Stimulated activated CD8-positive, alpha-beta memory T cell treated with anti-CD3 and anti-CD28 coated beads, Interleukin-15, amount 100 ng/mL, for 1 hour (primary cell): ENCODE data around the gene TLE4.

Source experiments
- DNase-seq: peaks from one replicate; pipeline ENCODE4 v3.0.0-alpha.2; 2020; ENCODE audit warnings: low read depth

Gene TLE4

DNA sequence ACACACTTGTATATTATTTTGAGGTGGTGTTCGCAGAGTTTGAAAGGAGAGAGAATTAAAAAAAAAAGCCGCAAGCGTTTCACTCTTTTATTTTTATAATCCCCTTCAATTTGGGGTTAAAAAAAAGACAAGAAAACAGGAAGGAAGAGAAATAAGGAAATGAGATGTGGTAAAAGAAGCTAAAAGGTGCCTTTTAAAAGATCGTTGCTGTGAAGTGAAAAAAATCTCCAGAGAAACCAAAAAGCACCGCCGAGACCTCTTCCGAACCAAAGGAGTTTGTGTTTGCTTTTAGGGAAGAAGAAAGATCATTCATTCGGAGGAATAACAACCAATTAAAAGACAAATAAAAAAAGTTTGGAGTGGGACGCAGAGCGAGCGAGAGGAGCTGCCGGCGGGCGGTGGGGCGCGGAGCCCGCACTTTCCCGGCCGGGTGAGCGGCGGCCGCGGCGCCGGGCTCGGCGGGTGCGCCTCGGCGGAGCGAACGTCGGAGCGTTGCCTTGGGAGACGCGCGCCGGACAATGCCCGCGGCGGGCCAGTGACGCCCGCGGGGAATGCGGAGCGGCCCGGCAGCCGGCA lies 355 bp downstream of the TLE4 start:
- no peak for DNase-seq

DNA sequence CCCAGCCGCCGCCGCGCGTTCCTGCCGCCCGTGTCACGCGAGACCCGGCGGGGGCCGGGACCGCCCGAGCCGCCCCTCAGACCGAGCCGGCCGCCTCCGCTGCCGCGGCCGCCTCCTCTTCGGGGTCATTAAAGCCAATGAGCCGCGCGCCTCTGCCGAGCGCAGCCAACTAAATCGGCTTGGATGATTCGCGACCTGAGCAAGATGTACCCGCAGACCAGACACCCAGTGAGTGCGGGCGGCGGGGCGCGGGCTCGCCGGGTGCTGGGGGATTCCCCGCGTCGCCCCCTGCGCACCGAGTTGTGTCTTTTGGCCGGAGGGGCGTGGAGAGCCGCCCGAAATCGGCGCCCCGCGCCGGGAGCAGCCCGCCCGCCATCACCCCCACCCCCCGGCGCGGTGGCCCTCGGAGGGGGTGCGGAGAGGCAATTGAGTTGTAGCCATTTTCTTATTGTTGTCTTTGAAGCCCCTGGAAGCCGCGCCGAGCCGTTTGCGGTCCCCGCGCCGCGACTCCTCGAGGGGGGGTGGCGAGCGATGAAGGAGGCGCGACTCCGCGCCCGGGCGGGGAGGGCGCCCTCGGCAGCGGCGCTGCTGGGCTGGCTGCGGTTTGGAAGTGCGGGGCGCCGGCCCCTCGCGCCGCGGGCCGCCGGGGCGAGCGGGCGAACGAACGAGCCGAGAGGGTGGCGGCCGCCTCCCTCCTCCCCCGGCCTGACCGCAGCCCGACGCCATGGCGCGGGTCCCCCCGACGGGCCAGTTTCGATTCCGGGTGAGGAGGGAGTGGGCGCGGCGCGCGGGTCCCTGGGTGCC lies 1.0 kb downstream of the TLE4 start:
- peak; percentile 23 for DNase-seq

DNA sequence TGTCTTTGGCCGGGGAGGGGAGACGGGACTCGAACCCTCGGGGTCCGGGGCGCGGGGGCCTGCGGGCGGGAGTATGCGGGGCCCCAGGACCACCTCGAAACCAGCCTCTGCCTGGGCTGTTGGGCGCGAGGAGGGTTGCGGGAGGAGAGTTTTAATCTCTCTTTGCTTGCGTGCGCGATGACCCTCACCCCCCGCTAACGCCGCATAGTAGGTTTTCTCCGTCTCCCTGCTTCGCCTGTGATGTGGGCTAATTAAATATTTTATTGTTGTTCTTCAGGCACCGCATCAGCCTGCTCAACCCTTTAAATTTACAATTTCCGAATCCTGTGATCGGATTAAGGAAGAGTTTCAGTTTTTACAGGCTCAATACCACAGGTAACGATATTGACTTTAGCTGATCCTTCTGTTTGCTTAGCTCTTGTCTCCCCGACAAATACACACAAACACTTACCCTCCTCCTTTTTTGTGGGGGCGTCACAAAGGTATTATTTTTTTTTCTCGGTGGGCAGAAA lies 1.7 kb downstream of the TLE4 start:
- DNase-seq = no peak

DNA sequence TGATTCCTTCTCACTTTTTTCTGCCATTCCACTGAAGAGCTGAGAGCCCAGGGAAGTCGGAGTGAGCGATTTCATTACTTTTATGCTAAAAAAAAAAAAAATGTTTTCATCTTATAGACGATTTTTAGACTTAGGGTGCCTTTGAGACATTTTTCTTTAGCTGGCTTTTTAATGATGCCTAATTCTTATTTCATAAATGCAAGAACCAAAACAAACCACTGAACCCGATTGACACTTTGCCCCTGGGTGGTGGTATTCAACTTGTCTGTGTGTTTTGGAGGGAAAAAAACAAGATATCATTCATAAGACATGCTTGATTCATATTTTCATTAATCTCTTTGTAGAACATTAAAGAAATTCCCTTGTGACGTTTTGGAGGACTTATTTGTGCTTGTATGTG lies 2.4 kb downstream of the TLE4 start:
- no peak for DNase-seq

DNA sequence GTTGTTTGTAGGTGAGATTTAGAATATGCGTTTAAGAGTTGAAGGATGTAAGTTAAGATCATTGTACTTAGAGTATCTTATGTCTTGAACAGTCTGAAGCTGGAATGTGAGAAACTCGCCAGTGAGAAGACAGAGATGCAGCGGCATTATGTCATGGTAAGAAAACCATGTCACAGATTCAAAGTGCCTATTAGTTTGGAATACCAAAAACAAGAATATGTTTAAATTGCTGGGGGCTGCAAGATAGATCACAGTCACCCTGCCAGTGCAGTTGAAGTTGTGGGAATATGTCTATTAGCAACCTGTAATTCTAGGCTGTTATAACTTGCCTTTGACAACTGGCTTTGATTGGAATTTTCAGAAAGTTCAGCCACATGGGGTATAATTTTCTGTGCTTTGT lies 3.0 kb downstream of the TLE4 start:
- no peak for DNase-seq

DNA sequence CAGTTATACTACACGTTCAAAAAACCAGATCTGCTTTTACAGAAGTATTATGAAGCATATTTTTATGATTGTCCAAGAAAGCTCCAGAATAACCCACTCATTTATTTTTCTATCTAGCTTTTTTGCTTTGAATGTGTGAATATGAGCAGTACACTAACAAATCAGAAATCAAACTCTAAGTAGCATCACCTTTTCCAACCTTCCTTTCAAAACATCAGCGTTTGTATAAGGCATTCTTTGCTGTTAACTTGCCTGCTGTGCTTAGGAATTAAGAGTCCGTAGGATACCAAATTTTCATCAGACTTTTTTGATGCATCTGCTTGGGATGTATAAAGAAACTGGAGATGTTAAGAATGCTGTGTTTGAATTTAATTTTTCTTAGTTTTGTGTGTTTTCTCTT lies 3.8 kb downstream of the TLE4 start:
- no peak for DNase-seq

DNA sequence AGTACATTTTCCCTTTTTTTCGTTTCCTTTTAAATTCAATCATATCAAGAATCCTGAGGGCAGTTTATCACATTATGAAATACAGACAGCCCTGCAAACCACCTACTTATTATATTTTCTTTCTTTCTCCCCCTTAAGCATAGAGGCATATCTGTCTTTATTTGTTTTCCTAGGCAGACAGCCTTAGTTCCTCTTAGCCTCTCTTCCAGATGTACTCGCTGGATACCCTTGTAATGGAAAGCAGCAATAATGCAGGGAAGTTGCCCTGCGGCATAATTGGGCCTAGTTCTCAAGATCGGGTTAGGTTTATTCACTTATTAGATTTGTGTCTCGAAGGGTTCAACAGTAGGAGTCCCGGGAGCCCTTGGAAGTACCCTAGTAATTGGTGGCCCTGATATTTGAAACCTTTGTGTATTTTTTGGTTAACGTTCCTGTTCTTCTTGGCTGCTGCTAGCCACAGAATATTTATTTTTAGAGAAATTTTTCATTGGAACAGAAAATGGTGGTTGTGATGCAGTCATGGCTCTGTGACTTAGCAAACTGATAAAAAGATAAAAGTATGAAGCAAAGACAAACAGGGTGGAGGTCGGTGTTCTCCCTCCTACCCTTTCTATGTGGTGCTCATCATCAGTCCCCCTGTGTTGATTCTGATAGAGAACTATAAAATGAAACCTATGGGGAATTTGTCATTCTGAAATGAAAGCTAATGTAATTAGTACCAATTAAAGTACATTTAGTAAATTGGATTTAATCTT lies 6.4 kb downstream of the TLE4 start:
- no peak for DNase-seq

DNA sequence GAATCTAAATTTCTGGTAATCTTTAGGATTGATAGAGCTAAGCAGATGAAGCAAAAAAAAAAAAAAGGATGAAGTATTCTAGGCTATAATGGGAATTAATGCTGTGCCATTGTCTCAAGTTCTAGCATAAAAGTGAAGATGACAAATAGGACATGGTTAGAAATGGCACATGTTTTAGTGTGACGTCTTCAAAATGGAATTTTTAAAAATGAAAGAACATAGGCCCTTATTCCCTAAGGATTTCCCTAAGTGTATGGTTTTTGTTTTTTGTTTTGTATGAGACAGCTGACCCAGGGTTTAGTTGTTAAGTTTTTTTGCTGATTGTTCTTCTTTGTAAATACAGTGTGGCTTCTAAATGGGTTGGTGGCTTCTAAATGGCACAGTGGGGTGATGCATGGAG lies 7.1 kb downstream of the TLE4 start:
- DNase-seq = no peak

DNA sequence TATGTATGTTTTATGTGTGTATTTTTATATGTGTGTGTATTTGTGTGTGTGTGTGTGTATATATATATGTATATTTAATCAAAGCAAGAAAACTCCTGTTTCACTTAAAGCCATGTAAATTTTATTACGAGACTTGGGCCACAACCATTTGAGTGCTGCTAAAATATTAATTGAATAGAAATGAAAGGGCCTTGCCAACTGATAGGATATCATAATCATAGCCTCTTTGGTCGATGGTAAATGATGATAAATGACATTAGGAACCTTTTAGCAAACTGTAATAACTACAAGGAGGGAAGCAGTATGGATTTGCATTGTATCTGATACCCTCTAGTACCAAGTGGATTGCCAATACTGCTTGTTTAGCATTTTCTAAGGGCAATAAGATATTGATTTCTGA lies 7.9 kb downstream of the TLE4 start:
- no peak for DNase-seq

DNA sequence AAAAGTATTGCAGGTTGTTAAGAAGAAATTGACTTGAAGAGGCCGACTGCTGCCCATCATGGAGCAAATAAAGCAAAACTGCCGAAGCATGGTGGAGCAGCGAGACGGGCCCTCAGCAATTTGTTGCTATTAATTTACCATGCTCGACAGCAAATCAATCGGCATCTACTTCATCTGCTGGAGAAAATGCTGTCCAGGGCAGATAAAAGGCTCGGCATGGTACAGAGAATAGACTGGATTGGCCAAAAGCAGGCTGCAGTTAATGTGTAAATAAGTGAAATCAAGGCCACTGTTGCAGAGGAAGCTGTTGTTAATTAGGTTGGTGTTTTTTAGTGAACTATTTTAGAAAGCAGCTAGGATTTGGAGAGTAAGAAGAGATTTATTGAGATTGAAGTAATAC lies 8.3 kb downstream of the TLE4 start:
- DNase-seq = no peak

DNA sequence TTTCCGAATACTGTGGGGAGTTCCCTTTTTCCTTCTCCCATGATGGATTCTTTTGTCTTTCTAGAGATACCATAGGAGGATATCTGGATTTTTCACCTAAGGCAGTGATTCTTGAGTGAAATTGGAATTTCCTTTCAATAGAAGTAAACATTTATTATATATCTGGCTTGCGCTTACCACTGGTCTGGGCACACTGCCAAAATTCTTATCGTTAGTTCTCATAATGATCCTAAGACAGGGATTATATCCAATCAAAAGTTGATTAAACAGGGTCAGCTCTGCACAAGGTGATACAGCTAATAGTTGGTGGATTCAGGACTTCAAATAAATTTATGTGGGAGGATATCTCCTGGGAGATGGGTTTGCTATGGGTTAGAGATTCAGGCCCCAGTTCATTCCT lies 9.6 kb downstream of the TLE4 start:
- DNase-seq = no peak

DNA sequence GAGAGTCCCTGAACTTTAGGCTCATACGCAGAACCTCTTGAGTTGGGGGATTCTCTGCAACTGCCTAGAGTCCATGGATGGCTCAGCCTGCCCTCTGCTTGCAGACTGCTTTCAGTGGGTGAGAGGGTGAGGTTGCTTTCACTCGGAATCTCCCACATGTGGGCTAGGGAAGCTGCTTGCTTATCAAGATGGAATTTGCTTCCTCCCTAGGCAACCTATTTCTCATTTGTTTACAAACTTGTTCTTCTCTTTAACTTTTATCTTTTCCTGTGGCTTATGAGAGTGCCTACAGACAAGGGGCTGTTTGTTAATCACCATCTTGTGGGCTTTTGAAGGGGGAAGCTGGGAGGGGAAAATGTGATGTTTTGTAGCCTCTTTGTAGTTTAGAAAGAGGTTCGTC lies 10.0 kb downstream of the TLE4 start:
- DNase-seq = no peak

DNA sequence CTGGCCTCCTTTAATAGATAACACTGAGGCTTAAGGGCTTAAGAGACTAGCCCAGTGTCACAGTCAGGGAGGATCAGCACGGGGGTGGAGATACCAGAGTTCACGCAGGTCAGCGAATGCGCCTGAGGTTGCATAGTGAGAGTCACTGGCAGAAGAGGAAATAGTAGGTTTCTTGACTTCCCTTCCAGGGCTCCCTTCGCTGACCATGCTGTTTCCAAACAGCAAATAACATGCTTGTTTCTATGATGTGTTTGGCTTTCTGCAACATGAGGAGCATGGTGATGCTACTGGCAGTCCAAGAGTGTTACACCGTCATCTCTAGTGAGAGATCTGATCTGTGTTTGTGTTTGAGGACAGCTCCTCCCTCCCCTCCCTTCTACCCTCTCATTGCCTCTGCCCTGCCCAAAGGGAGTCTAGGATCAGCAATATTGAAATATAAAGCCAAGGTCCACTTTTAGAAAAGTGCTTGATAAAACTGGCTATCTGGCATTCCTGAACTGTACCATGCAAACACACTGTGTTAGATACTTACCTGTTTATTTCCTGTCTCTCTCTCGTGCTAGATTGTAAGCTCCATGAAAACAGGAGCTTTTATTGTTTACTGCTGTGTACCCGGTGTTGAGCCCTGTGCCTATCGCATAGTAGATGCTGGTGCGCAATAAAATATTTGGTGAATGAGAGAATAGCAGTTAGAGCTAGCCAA lies 12.3 kb downstream of the TLE4 start:
- no peak for DNase-seq

DNA sequence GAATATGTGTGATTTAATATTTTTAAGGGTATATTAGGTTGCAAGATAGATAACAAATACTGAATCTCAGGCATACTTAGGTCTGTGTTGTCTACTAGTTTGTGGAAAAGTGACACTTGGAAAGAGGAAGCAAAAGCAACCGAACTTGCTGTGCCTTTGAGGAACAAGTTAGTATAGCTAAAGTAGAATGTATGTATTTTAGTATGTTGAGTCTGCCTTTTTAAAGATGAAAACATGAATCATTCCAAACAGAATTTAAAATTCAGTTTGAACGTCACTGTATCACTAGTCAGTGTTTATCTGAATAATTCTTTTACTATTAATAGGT lies 12.9 kb downstream of the TLE4 start:
- DNase-seq = no peak

DNA sequence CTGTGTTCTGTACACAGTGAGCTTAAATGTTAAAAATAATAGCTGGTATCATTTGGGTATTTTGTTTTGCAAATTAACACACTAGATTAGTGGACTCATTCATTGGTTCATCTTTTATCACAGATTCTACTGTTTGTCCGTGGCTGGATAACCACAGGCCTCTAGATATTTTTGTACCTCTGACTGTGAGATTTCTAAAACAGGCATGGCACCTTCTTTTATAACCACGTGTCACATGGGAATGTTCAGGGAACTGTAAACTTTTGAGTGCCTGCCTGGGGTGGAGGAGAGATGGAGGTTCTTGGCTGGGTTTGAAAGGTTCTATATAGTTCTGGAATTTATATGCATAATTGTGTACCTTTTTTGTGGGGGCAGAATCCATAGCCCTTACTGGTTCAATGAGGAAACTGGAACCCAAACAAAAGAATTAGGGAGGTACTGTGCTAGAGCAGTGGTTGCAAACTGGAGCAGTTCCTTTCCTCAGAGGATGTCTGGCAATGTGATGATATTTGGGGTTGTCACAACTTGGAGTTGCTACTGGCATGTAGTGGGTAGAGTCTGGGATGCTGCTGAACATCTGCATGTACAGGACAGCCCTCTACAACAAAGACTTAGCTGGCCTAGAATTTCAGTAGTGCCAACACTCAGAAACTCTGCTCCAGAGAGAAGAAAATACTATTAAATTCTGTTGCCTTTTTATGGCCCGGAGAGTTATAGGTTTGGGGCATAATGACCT lies 16.9 kb downstream of the TLE4 start:
- no peak for DNase-seq

DNA sequence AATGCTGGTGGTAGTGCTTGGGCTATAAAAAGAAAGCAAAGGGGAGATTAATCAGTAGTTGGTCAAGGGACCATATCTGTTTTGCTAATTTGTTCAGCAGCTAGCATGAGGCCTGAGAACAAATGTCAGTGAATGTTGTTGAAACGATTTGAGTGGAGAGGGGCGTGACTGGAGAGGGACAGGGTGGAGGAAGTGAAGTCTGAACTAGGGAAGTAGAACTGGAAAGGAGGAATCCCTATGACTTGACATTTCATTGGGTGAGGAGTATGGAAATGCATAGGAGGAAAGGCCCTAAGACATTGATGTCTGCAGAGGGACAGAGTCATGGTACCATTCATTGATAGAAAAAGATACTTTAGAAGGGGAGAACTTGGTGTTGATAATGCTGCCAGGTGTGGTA lies 19.7 kb downstream of the TLE4 start:
- DNase-seq = no peak

DNA sequence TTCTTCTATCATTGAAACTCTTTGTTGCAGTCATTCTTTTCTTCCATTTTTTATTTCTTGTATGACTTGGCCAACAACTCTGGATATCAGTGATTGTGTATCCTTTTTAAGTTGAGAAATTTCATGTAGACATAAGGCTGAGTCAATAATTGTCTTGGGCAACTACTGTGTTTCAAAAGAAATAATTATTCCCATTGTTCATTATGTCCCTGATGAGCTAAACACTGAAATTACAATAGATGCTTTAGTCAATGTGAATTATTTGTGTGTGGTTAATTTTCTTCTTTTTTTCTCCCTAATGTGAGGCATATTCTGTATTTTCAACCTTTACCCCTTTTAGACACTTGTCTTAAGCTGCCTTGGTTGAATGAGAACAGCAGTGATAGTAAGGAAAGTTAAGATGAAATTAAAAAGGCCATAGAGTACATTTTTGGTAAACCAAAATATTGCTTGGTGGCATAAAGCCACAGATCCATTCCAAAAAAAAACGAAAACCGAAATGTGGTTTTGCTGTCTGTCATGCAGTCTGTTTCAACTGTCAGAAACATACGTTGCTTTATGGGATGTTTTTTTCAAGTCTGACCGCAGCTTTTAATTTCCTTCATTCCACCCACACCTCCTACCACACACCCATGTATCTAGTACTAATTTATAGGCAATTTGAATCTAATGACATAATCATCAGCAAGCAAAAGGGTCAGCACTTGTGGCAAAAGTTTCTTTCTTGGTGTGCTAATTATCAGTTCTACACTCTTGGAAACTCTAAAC lies 21.1 kb downstream of the TLE4 start:
- DNase-seq = no peak

DNA sequence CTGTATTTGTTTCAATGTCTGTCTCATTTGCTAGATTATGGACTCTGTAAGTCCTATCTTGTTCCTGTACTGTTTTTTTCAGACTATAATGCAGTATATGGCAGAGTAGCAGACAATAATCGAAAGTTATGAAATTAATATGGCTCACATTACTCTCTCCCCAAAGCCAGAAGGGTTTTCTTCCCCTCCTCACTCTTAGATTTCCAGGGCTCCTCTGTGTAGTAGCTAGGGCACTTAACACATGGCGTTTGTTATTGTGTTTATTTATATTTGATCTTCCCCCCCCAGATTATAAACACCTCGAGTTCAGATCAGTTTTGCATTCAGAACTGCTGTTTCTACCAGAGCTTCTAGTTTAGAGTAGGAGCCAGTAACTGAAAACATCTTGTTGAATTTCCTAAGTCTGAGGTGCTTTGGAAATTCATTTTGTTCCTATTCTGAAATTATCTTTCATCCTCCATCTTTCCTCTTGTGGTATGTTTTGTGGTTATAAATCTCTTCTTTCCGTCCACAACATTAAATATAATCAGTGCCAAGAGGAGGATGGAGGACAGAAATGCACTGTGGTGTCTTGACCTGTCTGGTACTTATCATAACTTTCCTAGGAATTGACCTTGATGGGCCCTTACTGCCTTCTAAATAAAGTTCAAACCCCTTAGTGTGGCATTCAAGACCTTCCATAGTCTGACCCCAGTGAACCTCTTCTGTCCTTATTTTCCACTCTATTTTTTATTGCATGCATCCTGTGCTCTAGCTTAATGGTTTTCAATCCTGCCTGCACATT lies 27.0 kb downstream of the TLE4 start:
- no peak for DNase-seq

DNA sequence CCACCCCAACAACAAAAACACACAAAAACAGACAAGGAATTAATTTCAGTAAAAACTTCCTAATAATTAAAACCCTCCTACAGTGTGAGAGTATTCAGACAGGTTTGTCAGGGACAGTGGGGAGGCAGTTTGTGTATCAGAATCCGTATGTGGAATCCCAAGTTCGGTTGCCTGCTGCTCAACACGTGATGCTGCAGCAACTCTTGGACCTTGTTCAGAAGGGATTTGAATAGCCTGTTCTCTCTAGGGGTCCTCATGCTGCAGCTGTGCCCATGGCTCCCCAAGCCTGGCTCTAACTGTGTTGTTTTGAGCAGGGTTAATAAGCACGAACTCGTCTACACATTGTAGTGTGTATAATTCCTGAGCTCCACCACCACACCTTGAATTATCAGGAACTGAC lies 28.7 kb downstream of the TLE4 start:
- DNase-seq = no peak

DNA sequence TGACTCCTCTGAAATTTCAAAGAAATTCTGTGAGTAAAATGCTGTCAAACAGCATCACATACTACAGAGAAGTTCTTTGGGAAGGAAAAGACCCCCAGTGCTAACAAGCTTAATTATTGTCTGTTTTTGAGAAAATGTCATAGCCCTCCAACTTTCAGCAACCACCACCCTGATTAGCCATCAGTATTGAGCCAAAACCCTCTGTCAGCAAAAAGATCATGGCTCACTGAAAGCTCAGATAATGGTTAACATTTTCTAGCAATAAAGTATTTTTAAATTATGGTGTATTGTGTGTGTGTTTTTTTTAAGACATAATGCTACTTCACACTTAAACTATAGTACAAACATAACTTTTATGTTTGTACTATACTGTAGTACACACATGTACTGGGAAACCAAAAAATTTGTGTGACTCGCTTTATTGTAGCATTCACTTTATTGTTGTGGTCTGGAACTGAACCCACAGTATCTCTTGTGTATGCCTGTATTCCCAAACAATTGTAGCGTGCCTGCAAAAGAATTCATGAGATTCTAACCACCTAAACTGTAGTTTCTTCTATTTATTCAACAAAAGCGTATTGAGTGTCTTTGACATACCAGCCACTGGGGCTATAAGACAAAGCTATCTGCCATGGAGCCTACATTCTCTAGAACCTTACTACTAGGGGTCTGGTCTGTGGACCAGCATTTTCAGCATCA lies 31.6 kb downstream of the TLE4 start:
- DNase-seq = no peak
